Spinal cord (tissue), 10 donors: ENCODE data around the gene MPPED2. TPM values are rescaled to one million over a fixed set of nuclear protein-coding genes. Genes with fewer than 3 reads are reported as not detected.

Source experiments
- DNase-seq, 6 donors: peaks; one replicate each; pipeline versions ENCODE4 v3.0.0 to v3.0.0-alpha.2; 2013 to 2015; ENCODE audit warnings: low spot score in 6 of 6, low read depth in 4 of 6
- H3K27ac ChIP-seq: one replicate; pipeline ENCODE4 v1.5.1; 2013; ENCODE audit warnings: low read depth, low read length, control low read depth
- H3K27me3 ChIP-seq: one replicate; pipeline ENCODE4 v1.6.1; 2013; ENCODE audit warnings: low read length; ENCODE audit not compliant: control insufficient read depth, insufficient read depth
- H3K36me3 ChIP-seq: one replicate; pipeline ENCODE4 v1.6.1; 2013; ENCODE audit warnings: low read length; ENCODE audit not compliant: control insufficient read depth, insufficient read depth
- H3K4me1 ChIP-seq: one replicate; pipeline ENCODE4 v1.6.1; 2013; ENCODE audit warnings: low read length; ENCODE audit not compliant: control insufficient read depth, insufficient read depth
- H3K4me3 ChIP-seq: one replicate; pipeline ENCODE4 v1.5.1; 2013; ENCODE audit warnings: low read depth, low read length, control low read depth
- H3K9me3 ChIP-seq: one replicate; pipeline ENCODE4 v1.6.1; 2013; ENCODE audit warnings: low read length; ENCODE audit not compliant: control insufficient read depth, insufficient read depth
- WGBS: methylation state at CpG from one replicate; pipeline ENCODE4 v1.1.5; 2013; ENCODE audit warnings: missing lambda C conversion rate; ENCODE audit not compliant: insufficient coverage; 5-methylcytosine and 5-hydroxymethylcytosine counted together
- polyA plus RNA-seq, 2 donors: library from polyadenylated mRNA; unstranded; fragments of 120-200 nt; gene quantifications; one replicate each; pipeline ENCODE4 v1.2.1, GENCODE V29; 2013; ENCODE audit not compliant: insufficient read length in 2 of 2
- total RNA-seq, 2 donors: library from RNA; depleted of rRNA in 1 of 2; stranded (reverse); fragments of 120-200 nt in 1 of 2; fragments of >200 nt in 1 of 2; gene quantifications; one replicate each; pipeline versions ENCODE4 v1.2.3 to v1.2.4, GENCODE V29; 2013 to 2014
- donor health status: healthy.

Gene MPPED2
- total and polyA plus RNA-seq, 4 donors, result 30.7 to 72.2 (median 71.0) TPM

DNA sequence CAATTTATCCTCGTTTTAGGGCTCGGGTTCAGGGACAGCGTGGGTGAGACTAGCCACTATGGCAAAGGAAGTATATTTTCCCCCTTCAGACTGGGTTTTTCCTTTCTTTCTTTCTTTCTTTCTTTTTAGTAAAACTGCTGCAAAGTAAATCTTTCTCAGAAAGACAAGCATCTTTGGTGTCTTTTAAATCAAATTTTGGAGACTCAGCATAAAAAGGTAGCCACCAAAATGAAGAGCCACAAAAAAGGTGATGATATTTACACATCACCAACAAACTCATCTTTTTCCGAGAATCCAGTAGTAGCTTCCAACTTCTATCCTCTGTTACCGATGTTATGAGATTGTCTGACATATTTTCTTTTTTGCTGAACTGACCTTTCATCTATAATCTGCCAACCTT lies 88.6 kb downstream of the MPPED2 start:
- no peaks in the 10 kb centered on the region for H3K9me3 ChIP-seq
- no peak overlapping the region for H3K4me3 ChIP-seq
- DNase-seq, result no peak
- no peaks in the 10 kb centered on the region for H3K27me3 ChIP-seq
- H3K4me1 ChIP-seq, result no peaks in the 10 kb centered on the region
- no peak overlapping the region for H3K27ac ChIP-seq
- H3K36me3 ChIP-seq, result no peaks in the 10 kb centered on the region
- WGBS, result 88% methylated on average over 3 of the region's 5 CpGs

- 93% methylated on average over 3 of the region's 3 CpGs for WGBS
- no peaks in the 10 kb centered on the region for H3K4me1 ChIP-seq
- no peak for DNase-seq
- no peaks in the 10 kb centered on the region for H3K9me3 ChIP-seq
- H3K27me3 ChIP-seq, result no peaks in the 10 kb centered on the region
- H3K27ac ChIP-seq, result no peak overlapping the region
- H3K4me3 ChIP-seq, result no peak overlapping the region
- H3K36me3 ChIP-seq, result no peaks in the 10 kb centered on the region
Observed at GRCh38 chr11:30496935-30497334, 89.2 kb downstream of the MPPED2 start.

- WGBS, result 37% methylated on average over 3 of the region's 5 CpGs
- DNase-seq, result peak in 1 of 6 donors; percentile 16
- Histone ChIP-seq H3K27me3 (no peaks in the 10 kb centered on the region), H3K27ac (no peak overlapping the region), H3K4me3 (no peak overlapping the region), H3K4me1 (no peaks in the 10 kb centered on the region), H3K9me3 (no peaks in the 10 kb centered on the region), H3K36me3 (no peaks in the 10 kb centered on the region)
Observed at GRCh38 chr11:30495437-30495836, 90.7 kb downstream of the MPPED2 start.

GRCh38 chr11:30489511-30489910 lies 96.6 kb downstream of the MPPED2 start:
- Histone ChIP-seq H3K27me3 (no peaks in the 10 kb centered on the region), H3K27ac (no peak overlapping the region), H3K4me3 (no peak overlapping the region), H3K4me1 (no peaks in the 10 kb centered on the region), H3K9me3 (no peaks in the 10 kb centered on the region), H3K36me3 (no peaks in the 10 kb centered on the region)
- 25% methylated on average over 2 of the region's 4 CpGs for WGBS
- peak in 2 of 6 donors; percentile 37 to 49 for DNase-seq

GRCh38 chr11:30489076-30489475 lies 97.1 kb downstream of the MPPED2 start:
- no peak overlapping the region for H3K4me3 ChIP-seq
- no peaks in the 10 kb centered on the region for H3K9me3 ChIP-seq
- H3K36me3 ChIP-seq, result no peaks in the 10 kb centered on the region
- no peaks in the 10 kb centered on the region for H3K4me1 ChIP-seq
- H3K27me3 ChIP-seq, result no peaks in the 10 kb centered on the region
- H3K27ac ChIP-seq, result no peak overlapping the region
- DNase-seq, result no peak
- no CpG with 5 or more reads among the region's 1 CpG for WGBS

DNA sequence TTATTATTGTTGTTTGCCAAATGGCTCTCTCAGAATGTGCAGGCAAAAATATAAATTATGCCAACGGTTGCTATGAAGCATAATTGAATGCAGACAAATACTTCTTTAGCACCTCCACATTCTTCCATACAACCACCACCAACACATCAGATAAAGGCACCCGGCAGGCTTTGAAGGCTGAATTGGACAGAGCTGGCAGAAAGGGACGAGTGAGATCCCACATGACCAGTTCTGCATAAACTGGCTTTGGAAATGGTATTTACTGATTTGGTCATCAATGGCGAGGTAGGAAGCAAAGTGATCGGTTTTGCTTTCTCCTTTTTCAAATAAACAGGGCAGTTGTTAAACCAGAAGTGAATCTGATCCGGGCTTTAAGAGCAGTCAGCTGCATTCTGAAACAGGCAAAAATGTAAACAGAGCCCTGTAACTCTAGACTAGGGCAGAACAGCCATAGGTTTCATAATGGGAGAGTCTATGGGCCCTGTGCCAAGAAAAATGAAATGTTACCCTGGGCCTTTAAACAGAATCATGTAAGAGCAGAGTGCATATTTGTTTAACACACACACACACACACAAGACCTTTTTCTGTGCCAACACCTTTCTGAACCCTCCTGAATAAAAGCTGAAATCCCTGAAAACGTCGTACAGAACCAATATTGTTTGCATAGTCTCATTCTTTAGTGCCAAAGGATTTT lies 97.7 kb downstream of the MPPED2 start:
- no peaks in the 10 kb centered on the region for H3K36me3 ChIP-seq
- WGBS, result 10% methylated on average over 2 of the region's 8 CpGs
- H3K27ac ChIP-seq, result peak overlapping the region; percentile 42
- peak in 2 of 6 donors; percentile 69 to 79 for DNase-seq
- no peaks in the 10 kb centered on the region for H3K9me3 ChIP-seq
- H3K27me3 ChIP-seq, result no peaks in the 10 kb centered on the region
- H3K4me1 ChIP-seq, result no peaks in the 10 kb centered on the region
- H3K4me3 ChIP-seq, result no peak overlapping the region

GRCh38 chr11:30487200-30487898 lies 98.8 kb downstream of the MPPED2 start:
- H3K36me3 ChIP-seq, result no peaks in the 10 kb centered on the region
- no peak for DNase-seq
- H3K9me3 ChIP-seq, result no peaks in the 10 kb centered on the region
- H3K27me3 ChIP-seq, result no peaks in the 10 kb centered on the region
- H3K27ac ChIP-seq, result no peak overlapping the region
- no peaks in the 10 kb centered on the region for H3K4me1 ChIP-seq
- WGBS, result 88% methylated on average over 1 of the region's 3 CpGs
- no peak overlapping the region for H3K4me3 ChIP-seq

DNA sequence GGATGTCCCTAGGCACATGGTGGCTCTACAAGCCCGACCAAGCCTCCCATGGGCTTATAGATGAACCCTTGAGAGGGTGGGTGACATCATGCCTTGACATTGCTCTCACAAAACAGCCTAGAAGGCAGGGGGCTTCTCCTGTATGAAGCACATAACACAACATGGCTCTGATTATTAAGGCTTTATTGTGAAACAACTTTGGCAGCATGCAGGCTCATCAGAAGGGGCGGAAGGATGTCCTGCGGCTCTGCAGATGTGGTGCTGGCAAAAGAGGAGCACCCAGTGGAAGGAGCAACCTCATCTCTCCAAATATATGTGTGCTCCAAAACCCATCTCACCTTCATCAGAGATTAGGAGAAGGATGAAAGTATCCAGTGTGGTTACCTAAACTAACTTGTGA lies 100.4 kb downstream of the MPPED2 start:
- WGBS, result 86% methylated on average over 1 of the region's 3 CpGs
- no peaks in the 10 kb centered on the region for H3K9me3 ChIP-seq
- H3K4me1 ChIP-seq, result no peaks in the 10 kb centered on the region
- H3K4me3 ChIP-seq, result no peak overlapping the region
- no peaks in the 10 kb centered on the region for H3K27me3 ChIP-seq
- no peak for DNase-seq
- H3K36me3 ChIP-seq, result no peaks in the 10 kb centered on the region
- peak overlapping the region; percentile 19 for H3K27ac ChIP-seq

GRCh38 chr11:30485222-30485621 lies 100.9 kb downstream of the MPPED2 start:
- Histone ChIP-seq H3K4me3 (no peak overlapping the region), H3K27me3 (no peaks in the 10 kb centered on the region), H3K4me1 (no peaks in the 10 kb centered on the region), H3K27ac (no peak overlapping the region), H3K9me3 (no peaks in the 10 kb centered on the region), H3K36me3 (no peaks in the 10 kb centered on the region)
- DNase-seq, result no peak
- no CpG with 5 or more reads among the region's 3 CpGs for WGBS

DNA sequence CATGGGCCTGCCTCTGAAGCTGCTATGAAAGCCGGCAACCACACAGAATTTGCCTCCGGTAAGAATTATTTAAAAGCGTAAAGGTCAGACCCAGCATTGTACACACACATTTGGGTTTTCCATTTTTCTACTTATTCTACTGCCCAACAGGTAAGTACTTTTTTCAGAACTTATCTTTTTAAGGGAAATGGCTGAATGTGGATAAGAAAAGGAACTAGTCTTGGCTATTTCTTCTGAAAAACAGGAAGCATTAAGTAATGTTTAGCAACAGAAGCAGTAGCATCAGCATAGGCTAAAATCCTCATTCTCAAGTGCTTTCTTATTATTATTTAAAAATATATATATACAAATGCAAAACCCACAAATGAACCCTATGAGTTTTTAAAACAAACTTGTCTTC lies 103.1 kb downstream of the MPPED2 start:
- WGBS, result 83% methylated on average over 1 of the region's 3 CpGs

More for the DNA sequence above, 103.1 kb downstream of the MPPED2 start:
- no peaks in the 10 kb centered on the region for H3K9me3 ChIP-seq
- H3K27ac ChIP-seq, result peak overlapping the region; percentile 11
- DNase-seq, result peak in 1 of 6 donors; percentile 50
- no peaks in the 10 kb centered on the region for H3K36me3 ChIP-seq
- H3K4me1 ChIP-seq, result no peaks in the 10 kb centered on the region
- no peaks in the 10 kb centered on the region for H3K27me3 ChIP-seq
- no peak overlapping the region for H3K4me3 ChIP-seq
